T1000 (cell line): ENCODE data around the gene TFAP2B.

Source experiments
- DNase-seq: peaks from one replicate; lab custom pipeline; 2025; ENCODE audit warnings: mixed read lengths; lab: John Stamatoyannopoulos, UW

The TFAP2B gene

GRCh38 chr6:50848989-50849795, 30.5 kb downstream of the TFAP2B start:
- no peak for DNase-seq

- DNase-seq, result no peak
These were observed 31.1 kb downstream of the TFAP2B start for GRCh38 chr6:50849796-50850180.

GRCh38 chr6:50850223-50851048, 31.8 kb downstream of the TFAP2B start:
- DNase-seq, result peak; percentile 60

- DNase-seq, result no peak
These were observed 32.6 kb downstream of the TFAP2B start for GRCh38 chr6:50851049-50851845.

- no peak for DNase-seq
These were observed 35.3 kb downstream of the TFAP2B start for GRCh38 chr6:50853939-50854338.

- no peak for DNase-seq
These were observed 43.0 kb downstream of the TFAP2B start for GRCh38 chr6:50861692-50862091.

- no peak for DNase-seq
These were observed 43.5 kb downstream of the TFAP2B start for GRCh38 chr6:50862176-50862575.

GRCh38 chr6:50864601-50865000, 45.9 kb downstream of the TFAP2B start:
- DNase-seq, result no peak

GRCh38 chr6:50868466-50868865, 49.8 kb downstream of the TFAP2B start:
- no peak for DNase-seq

GRCh38 chr6:50873167-50873566, 54.5 kb downstream of the TFAP2B start:
- no peak for DNase-seq

GRCh38 chr6:50884364-50884763, 65.7 kb downstream of the TFAP2B start:
- DNase-seq, result no peak

- DNase-seq, result no peak
These were observed 68.4 kb downstream of the TFAP2B start for GRCh38 chr6:50887112-50887511.

GRCh38 chr6:50889497-50889896, 70.8 kb downstream of the TFAP2B start:
- DNase-seq, result no peak

- DNase-seq, result no peak
These were observed 71.3 kb downstream of the TFAP2B start for GRCh38 chr6:50889935-50890334.

GRCh38 chr6:50890579-50890978, 71.9 kb downstream of the TFAP2B start:
- DNase-seq, result no peak

- no peak for DNase-seq
These were observed 72.6 kb downstream of the TFAP2B start for GRCh38 chr6:50891290-50891689.
